GM12874 (cell line): ENCODE measurements around the gene SLX4.

Experiments used
- CTCF ChIP-seq: IDR thresholded peaks from 2 replicates; pipeline ENCODE4 v1.5.1; 2011; ENCODE audit warnings: low read depth, mild to moderate bottlenecking, control low read depth, low read length, moderate library complexity; ENCODE audit not compliant: insufficient read depth

SLX4 gene

GRCh38 chr16:3645108-3645503, 33.7 kb upstream of the SLX4 start:
- no peak for TF ChIP-seq CTCF

DNA sequence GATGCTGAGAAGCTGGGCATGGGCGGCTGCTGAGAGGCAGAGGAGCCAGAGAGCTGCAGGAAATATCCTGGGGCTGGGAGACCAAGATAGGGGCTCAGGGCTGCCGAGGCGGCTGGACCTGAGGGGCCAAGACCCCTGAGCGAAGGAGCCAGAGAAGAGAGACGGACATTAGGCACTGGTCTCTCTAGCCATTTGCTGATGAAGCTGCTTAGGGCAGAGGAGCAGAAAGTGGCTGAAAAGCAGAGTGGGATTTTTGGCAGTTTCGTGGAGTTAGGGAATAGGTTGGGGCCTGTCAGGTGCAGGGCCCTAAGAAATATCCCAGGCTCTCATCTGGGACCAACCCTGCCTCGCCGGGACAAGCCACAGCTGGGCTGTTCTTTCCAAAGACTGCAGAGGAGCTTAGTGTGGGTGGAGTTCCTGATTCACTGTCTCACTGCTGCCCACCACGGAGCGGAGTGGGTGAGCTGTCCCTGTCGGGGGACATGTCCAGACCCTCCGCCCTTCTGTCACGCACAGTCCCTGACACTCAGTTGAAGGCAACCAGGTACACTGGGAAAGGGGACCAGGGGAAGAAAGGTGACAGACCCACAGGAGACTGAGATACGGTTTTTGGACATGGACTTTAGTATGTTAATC, 31.8 kb upstream of the SLX4 start:
- no peak for TF ChIP-seq CTCF

DNA sequence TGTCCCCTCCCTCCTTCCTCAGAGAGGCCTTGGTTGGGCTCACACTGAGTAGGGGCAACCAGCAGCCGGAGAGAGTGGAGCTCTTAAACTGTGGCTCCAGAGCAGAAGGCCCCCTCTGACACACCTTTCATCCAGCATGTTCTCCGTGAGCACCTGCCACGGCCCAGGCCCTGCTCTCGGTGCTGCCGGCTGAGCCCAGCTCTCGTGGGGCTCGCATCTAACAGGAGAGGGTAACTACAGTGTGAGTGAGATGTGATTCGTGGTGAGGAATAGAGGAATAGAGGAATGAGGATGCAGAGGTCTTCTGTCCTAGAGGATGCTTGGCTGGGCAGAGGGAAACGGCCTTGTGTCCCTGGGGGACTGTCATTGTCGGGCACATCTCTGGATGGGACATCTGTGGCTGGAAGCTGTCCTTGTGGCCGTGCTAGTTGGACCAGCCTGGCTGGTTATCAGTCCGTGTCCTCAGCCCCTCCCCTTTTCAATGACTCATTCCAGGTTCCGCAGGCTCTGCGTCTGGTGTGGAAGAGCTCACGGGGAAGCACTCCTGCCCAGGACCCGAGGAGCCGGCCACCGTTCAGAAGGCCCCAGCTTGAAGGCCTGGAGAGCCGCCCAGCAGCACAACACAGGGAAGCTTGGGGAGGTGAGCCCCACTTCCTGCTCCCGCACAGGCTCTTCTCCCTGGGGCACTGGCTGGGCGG, 31.1 kb upstream of the SLX4 start:
- no peak for TF ChIP-seq CTCF

DNA sequence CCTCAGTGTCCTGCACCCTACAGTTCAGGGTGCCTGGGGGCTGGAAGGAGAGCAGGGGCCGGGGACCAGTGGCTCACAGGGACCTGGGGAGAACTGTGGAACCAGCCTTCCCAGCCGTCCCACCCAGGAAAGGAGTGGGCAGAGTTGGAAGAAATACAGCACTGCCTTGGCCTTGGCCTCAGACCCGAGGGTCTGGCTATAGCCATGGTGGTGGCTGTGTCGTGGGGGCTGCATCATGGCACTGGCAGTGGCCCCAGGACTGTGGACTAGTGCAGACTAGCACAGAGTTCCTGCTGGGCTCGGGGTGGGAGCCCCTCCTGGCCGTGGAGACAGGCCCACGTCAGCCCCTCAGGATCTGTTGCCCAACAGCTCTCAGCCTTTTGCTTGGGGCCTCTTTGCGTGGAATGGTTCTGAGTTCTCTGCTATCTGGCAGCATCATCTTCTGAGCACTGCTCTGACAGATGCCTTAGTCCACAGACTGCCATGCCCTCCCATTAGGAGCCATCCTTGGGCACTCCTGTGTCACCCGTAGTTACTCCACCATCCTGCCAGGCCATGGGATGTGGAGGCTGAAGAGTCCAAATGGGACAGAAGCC, 30.5 kb upstream of the SLX4 start:
- no peak for TF ChIP-seq CTCF

DNA sequence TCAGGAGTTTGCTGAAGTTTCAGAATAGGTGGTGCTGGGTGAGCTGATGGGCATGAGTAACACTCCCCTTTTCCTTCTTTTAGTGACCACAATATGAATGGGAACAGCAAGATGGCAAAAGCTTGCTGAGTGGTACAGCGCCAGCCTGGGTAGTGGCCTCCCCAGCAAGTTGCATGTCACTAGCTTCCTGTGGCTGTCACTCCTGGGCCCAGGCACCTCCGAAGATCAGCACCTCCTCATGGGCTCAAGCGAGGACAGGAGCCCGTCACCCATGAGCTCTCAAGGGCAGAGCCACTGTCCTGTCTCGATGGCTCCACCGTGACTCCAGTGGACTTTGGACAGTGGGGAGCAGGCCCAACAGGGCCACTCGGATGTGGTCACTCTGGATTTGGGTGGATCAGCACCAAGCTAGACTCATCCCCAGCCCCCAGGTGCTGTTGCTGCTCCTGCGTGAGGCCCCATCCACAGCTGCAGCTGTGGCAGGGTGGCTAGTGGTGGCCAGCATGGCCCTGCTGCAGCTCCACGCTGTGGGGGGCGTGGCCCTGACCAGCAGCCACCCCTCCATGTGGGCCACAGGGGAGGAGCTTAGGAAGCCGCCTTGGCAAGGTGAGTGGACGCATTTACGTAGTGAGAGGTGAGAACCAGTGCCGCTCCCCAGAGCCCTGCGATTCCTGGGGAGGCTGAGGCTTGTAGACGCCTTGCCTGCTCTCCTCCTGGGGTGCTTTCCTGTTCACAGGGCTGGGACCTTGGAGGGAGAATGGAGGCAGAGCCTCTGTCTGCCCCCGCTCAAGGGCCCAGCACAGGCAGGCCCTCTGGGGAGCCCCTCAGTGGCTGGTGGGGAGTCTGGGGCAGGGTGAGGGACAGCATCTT, 29.5 kb upstream of the SLX4 start:
- no peak for TF ChIP-seq CTCF

DNA sequence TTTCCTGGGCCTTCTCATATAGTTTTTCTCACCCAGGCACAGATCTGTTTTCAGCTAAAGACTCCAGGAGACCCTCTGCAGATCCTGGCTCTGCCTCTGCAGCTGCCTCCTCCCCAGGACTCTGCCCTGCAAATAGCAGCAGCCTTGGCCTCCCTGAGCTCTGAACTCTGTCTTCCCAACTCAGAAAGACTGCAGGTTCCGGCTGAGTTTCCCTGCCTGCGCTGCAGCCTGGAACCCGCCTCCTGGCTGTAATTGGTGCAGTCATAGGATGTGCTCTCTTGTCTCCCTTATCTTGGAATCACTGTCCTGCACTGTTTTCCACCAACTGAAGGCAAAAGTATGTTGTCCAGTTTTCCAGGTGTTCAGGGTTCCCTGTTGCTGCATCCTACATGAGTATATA, 28.8 kb upstream of the SLX4 start:
- no peak for TF ChIP-seq CTCF
